Testis (tissue), 2 donors: ENCODE results near the gene UTP15.

ENCODE experiments used
- CTCF ChIP-seq, 3 experiments: fragments of 450-650 bp in 2 of 3; fragments of 200-600 bp in 1 of 3; sonication (generic) in 1 of 3; IDR thresholded peaks; one replicate each; pipeline ENCODE4 v1.5.1; 2016 to 2019; ENCODE audit warnings: antibody characterized with exemption in 3 of 3, mild to moderate bottlenecking in 2 of 3, moderate library complexity in 1 of 3
- POLR2A ChIP-seq: fragments of 450-650 bp; IDR thresholded peaks from one replicate; pipeline ENCODE4 v1.6.1; 2017; ENCODE audit warnings: antibody characterized with exemption, mild to moderate bottlenecking, moderate library complexity

GRCh38 chr5:73607228-73607627 is 41.7 kb downstream of the UTP15 start:
- TF ChIP-seq CTCF (IDR thresholded peaks at IDR 0.05): no peak
- no peak for TF ChIP-seq POLR2A
